ENCODE data around the gene PRDM11. TPM values are rescaled to one million over a fixed set of nuclear protein-coding genes. Genes with fewer than 3 reads are reported as not detected.
A peak's percentile ranks its signal among the peaks of the same experiment; 100 is the strongest.

PRDM11 gene
- total RNA-seq, 1 experiment from 2014 or later: 10.7 TPM

DNA sequence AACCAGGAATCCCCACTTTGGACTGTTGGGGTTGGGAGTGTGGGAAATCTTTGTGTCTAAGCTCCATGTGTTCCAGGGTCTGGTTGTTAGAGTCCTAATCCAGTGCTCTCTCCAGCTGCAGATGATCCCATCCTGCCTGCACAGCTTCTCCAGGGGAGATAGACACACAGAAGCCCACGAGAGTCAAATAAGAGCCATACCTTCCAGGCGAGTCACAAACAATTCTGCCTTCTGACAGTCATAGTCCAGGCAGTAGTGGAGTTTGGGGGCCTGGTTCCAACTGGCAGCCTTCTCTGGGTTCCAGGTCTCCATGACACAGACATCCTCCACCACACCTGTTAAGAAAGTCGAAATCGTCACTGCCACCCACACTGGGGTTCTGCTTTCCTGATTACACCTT, 107.6 kb downstream of the PRDM11 start:
- no peaks in the 10 kb centered on the region for H3F3A ChIP-seq (ENCODE audit: insufficient read depth, low read depth)
- intact Hi-C loops (cut with micrococcal nuclease; ENCODE audit: unreplicated experiment): no loop called here
- H3K9me3 ChIP-seq (ENCODE audit: insufficient read depth, low read depth): no peaks in the 10 kb centered on the region
- ChIA-PET CTCF (no interaction called here), POLR2A (ENCODE audit: unreplicated experiment) (no interaction called here)
- no peak for DNase-seq
- no peaks in the 10 kb centered on the region for H3K79me2 ChIP-seq (ENCODE audit: low read depth)
- no peak overlapping the region for H3K27ac ChIP-seq
- H2AFZ ChIP-seq: no peak overlapping the region
- no peak for TF ChIP-seq EZH2 (IDR thresholded peaks at IDR 0.05; ENCODE audit: low read depth)
- TF ChIP-seq, protein P1, sequence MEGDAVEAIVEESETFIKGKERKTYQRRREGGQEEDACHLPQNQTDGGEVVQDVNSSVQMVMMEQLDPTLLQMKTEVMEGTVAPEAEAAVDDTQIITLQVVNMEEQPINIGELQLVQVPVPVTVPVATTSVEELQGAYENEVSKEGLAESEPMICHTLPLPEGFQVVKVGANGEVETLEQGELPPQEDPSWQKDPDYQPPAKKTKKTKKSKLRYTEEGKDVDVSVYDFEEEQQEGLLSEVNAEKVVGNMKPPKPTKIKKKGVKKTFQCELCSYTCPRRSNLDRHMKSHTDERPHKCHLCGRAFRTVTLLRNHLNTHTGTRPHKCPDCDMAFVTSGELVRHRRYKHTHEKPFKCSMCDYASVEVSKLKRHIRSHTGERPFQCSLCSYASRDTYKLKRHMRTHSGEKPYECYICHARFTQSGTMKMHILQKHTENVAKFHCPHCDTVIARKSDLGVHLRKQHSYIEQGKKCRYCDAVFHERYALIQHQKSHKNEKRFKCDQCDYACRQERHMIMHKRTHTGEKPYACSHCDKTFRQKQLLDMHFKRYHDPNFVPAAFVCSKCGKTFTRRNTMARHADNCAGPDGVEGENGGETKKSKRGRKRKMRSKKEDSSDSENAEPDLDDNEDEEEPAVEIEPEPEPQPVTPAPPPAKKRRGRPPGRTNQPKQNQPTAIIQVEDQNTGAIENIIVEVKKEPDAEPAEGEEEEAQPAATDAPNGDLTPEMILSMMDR (conservative IDR thresholded peaks at IDR 0.05): no peak
- no peaks in the 10 kb centered on the region for H3K9me2 ChIP-seq (ENCODE audit: insufficient read depth)
- H3K4me2 ChIP-seq: no peak overlapping the region
- H3K27me3 ChIP-seq (ENCODE audit: insufficient read depth, low read depth): peaks cover 40% of the 10 kb centered on the region
- no peak overlapping the region for H3K4me3 ChIP-seq
- H3K4me1 ChIP-seq (replicated peaks; ENCODE audit: insufficient read depth): no peaks in the 10 kb centered on the region
- no TSS peak for BruUV-seq (replicated peaks)
- H3K36me3 ChIP-seq (ENCODE audit: low read depth): no peaks in the 10 kb centered on the region
- no peaks in the 10 kb centered on the region for H4K20me1 ChIP-seq (ENCODE audit: insufficient read depth)

DNA sequence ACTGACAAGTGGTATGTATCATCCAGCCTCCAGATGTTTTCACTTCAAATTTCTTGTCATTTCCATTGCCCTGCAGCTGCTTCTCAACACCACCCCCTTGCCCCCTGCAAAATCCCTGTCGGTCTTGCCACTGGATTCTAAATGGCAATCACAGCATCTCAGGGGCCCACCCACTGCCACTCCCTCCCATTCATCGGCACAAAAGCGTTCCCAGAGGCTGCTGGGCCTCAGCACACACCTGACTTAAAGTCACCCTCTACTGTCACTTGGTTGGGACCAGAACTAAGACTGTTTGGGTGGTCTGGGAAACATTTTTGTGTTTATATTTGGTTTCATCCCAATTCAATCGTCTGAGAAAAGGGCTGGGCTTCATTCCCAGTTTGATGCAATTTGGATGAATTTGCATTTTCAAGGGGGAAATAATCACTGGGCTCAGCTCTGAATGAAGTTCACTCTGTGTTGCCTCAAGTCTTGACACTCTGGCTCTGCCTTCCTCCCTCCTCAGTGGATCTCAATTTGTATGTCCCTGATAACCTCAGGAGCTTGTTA, 112.6 kb downstream of the PRDM11 start:
- peaks cover 6% of the 10 kb centered on the region; the same call in 1 of the 2 replicates for H3K9me2 ChIP-seq (ENCODE audit: insufficient read depth)
- H3K27ac ChIP-seq: no peak overlapping the region
- H3K4me1 ChIP-seq (replicated peaks; ENCODE audit: insufficient read depth): 0 out of 2 replicates have a peak, but pooled peaks cover 3% of the 10 kb centered on the region
- no peak overlapping the region for H2AFZ ChIP-seq
- intact Hi-C loops (cut with micrococcal nuclease; ENCODE audit: unreplicated experiment): no loop called here
- H4K20me1 ChIP-seq (ENCODE audit: insufficient read depth): no peaks in the 10 kb centered on the region
- H3K4me3 ChIP-seq: no peak overlapping the region
- peaks cover 46% of the 10 kb centered on the region for H3K27me3 ChIP-seq (ENCODE audit: insufficient read depth, low read depth)
- H3K79me2 ChIP-seq (ENCODE audit: low read depth): no peaks in the 10 kb centered on the region
- no TSS peak for BruUV-seq (replicated peaks)
- ChIA-PET POLR2A (ENCODE audit: unreplicated experiment) (no interaction called here), CTCF (no interaction called here)
- H3K4me2 ChIP-seq: no peak overlapping the region
- no peaks in the 10 kb centered on the region for H3K9me3 ChIP-seq (ENCODE audit: insufficient read depth, low read depth)
- no peaks in the 10 kb centered on the region for H3K36me3 ChIP-seq (ENCODE audit: low read depth)
- no peak for TF ChIP-seq EZH2 (IDR thresholded peaks at IDR 0.05; ENCODE audit: low read depth)
- TF ChIP-seq, protein P1 (conservative IDR thresholded peaks at IDR 0.05): no peak
- DNase-seq: no peak
- H3F3A ChIP-seq (ENCODE audit: insufficient read depth, low read depth): no peaks in the 10 kb centered on the region

DNA sequence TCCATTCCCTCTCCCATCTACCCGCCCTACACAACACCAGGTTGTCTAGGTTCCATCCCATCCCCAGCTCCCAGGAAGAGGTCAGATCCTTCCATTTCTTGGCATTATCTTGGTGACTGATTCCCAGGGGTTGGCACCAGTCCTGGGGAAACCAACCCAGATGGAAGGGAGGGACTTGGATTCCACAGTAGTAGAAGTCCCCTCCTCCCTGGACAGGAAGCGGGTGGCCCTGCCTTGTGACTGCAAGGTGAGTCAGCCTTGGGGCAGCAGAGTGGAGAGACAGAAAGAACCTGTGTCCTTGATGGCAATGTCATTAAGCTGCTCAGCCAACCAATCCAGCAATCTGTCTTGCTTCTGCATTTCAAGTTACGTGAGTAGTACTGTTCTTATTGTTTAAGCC, 113.2 kb downstream of the PRDM11 start:
- POLR2A ChIA-PET (ENCODE audit: unreplicated experiment): no interaction called here
- Histone ChIP-seq H3K4me1 (replicated peaks; ENCODE audit: insufficient read depth) (0 out of 2 replicates have a peak, but pooled peaks cover 3% of the 10 kb centered on the region), H2AFZ (no peak overlapping the region), H3K4me3 (no peak overlapping the region), H3F3A (ENCODE audit: insufficient read depth, low read depth) (no peaks in the 10 kb centered on the region), H4K20me1 (ENCODE audit: insufficient read depth) (no peaks in the 10 kb centered on the region), H3K27me3 (ENCODE audit: insufficient read depth, low read depth) (peaks cover 47% of the 10 kb centered on the region), H3K4me2 (no peak overlapping the region), H3K79me2 (ENCODE audit: low read depth) (no peaks in the 10 kb centered on the region), H3K27ac (no peak overlapping the region), H3K9me3 (ENCODE audit: insufficient read depth, low read depth) (no peaks in the 10 kb centered on the region), H3K9me2 (ENCODE audit: insufficient read depth) (peaks cover 6% of the 10 kb centered on the region; the same call in 1 of the 2 replicates), H3K36me3 (ENCODE audit: low read depth) (no peaks in the 10 kb centered on the region)
- no TSS peak for BruUV-seq (replicated peaks)
- TF ChIP-seq, protein P1 (conservative IDR thresholded peaks at IDR 0.05): no peak
- no peak for TF ChIP-seq EZH2 (IDR thresholded peaks at IDR 0.05; ENCODE audit: low read depth)
- CTCF ChIA-PET: interaction anchor here (0.6 kb wide), 1 partner anchor 433 kb away, joined by 3 read pairs; no protein-coding TSS in a partner anchor
- intact Hi-C loops (cut with micrococcal nuclease; ENCODE audit: unreplicated experiment): no loop called here
- DNase-seq: peak; percentile 48 to 63

Measured in PC-9 (cell line).